ENCODE measurements around the gene ACTN4. TPM values are rescaled to one million over a fixed set of nuclear protein-coding genes. Genes with fewer than 3 reads are reported as not detected.

Gene ACTN4
- total RNA-seq, 2 donors from 2014 or later, result 201 to 205 TPM

DNA sequence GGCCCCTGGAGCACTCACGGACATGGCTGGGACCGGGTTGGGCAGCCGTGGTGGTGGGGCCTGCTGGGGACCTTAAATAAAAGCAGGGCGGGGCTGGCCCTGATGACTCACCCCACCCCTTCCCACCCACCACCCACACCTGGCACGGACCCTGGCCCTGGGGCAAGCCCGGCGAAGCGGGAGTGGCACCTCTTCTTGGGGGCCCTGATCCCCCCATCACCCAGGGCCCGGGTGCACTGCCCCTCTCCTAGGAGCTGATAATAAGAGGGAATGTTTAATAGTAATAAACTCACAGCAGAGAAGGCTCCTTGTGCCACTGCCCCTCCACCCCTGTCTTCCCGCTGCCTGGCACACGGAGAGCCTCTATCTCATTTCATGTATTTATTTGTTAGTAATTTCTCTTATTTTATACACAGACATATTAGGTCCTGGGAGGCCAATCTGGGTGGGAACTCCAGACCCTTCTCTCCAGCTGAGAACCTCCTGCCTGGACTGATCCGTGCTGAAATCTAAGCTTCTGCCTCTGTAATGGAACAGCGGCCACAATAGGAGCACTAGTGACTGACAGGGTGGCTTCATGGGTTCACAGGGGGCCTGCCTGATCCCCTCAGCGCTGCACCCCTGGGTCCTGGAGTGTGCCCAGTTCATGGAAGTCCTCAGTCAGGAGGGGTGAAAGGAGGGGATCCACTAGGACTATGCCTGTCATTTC is 126.2 kb downstream of the ACTN4 start, which contains the start of gene LGALS7:
TSS of gene LGALS7 (minus strand) at position 49 of the 709 bp plus-strand sequence. CDS start at position 24, 25 bp downstream.
- no peak for ATAC-seq
- Mint-ChIP-seq H3K4me1 (peaks cover 6% of the 10 kb centered on the region), H3K36me3 (ENCODE audit: low read depth) (no peaks in the 10 kb centered on the region), H3K27ac (no peak within 1 kb of the TSS), H3K4me3 (no peak within 1 kb of the TSS), H3K27me3 (peaks cover 2% of the 10 kb centered on the region)
- no peaks in the 10 kb centered on the region for H3K9me3 ChIP-seq (ENCODE audit: control insufficient read depth, low read length, poor library complexity, severe bottlenecking)
- no peak for DNase-seq

DNA sequence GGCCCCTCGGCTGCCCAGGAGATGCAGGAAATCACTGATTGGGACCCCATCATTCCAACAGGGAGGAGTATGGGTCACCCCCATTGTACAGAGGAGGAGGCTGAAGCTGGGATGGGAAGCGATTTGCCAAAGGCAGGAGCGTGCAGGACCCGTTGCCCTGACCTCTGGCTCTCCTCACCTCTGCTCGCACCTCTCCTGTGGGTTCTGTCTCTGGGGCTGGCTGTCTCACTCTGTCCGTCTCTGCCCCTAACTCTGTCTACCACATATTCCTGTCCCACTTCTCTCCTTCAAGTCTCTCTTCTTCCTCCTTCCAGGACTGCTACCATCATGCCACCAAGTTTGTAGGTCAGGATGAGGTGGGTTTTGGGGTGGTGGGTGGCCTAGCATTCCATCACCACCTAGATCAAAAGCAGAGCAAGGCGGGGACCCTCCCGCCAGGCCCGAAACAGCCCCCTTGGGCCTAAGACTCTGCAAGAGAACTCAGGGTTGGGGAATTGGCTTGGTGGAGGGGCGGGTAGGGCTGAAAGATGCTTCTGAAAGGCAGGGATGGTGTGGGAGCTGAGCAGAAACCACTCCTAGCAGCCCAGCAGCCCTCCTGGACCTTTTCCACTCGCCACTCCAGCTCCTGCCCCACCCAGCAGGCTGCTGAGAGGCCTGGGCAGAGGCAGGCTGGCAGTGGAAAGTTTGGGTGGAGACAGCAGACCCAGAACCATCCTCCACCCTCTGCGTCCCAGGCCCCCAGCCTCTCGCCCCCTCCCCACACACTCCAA is 126.9 kb downstream of the ACTN4 start:
- H3K9me3 ChIP-seq (ENCODE audit: control insufficient read depth, low read length, poor library complexity, severe bottlenecking), result no peaks in the 10 kb centered on the region
- no peak overlapping the region for H3K27ac Mint-ChIP-seq
- ATAC-seq (no peak), DNase-seq (no peak)
- H3K27me3 Mint-ChIP-seq, result peaks cover 5% of the 10 kb centered on the region
- peaks cover 3% of the 10 kb centered on the region for H3K4me1 Mint-ChIP-seq
- H3K4me3 Mint-ChIP-seq, result no peak overlapping the region
- no peaks in the 10 kb centered on the region for H3K36me3 Mint-ChIP-seq (ENCODE audit: low read depth)

DNA sequence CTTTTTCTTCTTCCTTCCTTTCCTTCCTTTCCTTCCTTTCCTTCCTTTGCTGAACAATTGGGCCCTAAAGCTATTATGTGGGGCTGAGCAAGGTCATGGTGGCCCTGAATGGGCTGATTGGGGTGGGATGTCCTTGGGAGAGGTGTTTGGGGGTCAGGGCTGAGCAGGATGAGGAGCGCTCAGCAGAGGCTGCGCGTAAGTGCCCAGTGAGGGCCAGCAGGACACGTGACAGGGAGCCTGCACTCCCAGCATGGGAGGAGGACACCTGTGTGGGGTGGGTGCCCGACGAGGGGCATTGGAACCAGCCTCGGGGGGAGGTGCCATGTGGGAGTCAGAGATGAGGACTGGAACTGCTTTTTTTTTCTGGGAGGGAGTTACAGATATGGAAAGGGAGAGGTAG is 131.3 kb downstream of the ACTN4 start:
- no peak for DNase-seq
- Mint-ChIP-seq H3K36me3 (ENCODE audit: low read depth) (no peaks in the 10 kb centered on the region), H3K4me1 (no peaks in the 10 kb centered on the region), H3K27ac (no peak overlapping the region), H3K27me3 (peaks cover 5% of the 10 kb centered on the region), H3K4me3 (no peak overlapping the region)
- no peaks in the 10 kb centered on the region for H3K9me3 ChIP-seq (ENCODE audit: control insufficient read depth, low read length, poor library complexity, severe bottlenecking)
- ATAC-seq, result no peak

DNA sequence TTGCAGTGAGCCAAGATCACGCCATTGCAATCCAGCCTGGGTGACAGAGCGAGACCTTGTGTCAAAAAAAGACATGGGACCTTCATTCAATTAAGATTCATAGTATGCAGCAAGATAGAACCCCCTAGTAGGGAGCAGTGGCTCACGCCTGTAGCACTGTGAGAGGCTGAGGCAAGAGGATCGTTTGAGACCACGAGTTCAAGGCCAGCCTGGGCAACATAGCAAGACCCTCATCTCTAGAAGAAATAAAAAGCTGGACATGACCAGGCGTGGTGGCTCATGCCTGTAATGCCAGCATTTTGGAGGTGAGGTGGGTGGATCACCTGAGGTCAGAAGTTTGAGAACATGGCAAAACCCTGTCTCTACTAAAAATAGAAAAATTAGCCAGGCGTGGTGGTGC is 133.0 kb downstream of the ACTN4 start:
- ATAC-seq (no peak), DNase-seq (no peak)
- Mint-ChIP-seq H3K27ac (no peak overlapping the region), H3K4me1 (no peaks in the 10 kb centered on the region), H3K4me3 (no peak overlapping the region), H3K27me3 (peaks cover 5% of the 10 kb centered on the region), H3K36me3 (ENCODE audit: low read depth) (no peaks in the 10 kb centered on the region)
- H3K9me3 ChIP-seq (ENCODE audit: control insufficient read depth, low read length, poor library complexity, severe bottlenecking), result no peaks in the 10 kb centered on the region

DNA sequence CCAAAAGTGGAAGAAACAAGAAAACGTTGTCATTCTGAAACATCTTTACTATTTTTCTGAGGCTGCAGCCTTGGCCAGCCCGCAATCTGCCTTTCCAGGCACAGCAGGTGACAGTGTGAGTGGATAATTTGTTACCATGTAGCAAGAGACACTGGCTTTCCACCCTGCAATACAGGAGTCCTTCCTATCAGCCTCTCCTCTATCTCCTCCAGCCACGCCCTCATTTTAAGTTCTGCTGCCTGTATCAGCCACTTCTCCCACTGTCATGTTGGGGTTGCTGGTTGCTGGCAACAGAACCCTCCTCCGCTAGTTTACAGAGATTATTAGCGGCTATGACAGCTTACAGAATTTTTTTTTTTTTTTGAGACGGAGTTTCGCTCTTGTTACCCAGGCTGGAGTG is 133.6 kb downstream of the ACTN4 start:
- no peak overlapping the region for H3K4me3 Mint-ChIP-seq
- no peaks in the 10 kb centered on the region for H3K36me3 Mint-ChIP-seq (ENCODE audit: low read depth)
- peaks cover 5% of the 10 kb centered on the region for H3K27me3 Mint-ChIP-seq
- no peaks in the 10 kb centered on the region for H3K9me3 ChIP-seq (ENCODE audit: control insufficient read depth, low read length, poor library complexity, severe bottlenecking)
- H3K4me1 Mint-ChIP-seq, result no peaks in the 10 kb centered on the region
- no peak for ATAC-seq
- H3K27ac Mint-ChIP-seq, result no peak overlapping the region
- DNase-seq, result no peak

Other genes with a start within 250 kb of the ACTN4 start
- 10 to 100 TPM; 29.2 to 31.9 TPM for gene FAM98C, start 244.6 kb upstream of the ACTN4 start, total RNA-seq
- 1 to 10 TPM; 1.6 to 2.8 TPM for gene RASGRP4, start 221.4 kb upstream of the ACTN4 start, total RNA-seq
- 1 to 10 TPM; 1.3 to 3.1 TPM for gene RYR1, start 214.0 kb upstream of the ACTN4 start, total RNA-seq
- gene MAP4K1, start 29.7 kb upstream of the ACTN4 start, total RNA-seq, result 100 to 1,000 TPM; 298 to 351 TPM
- 100 to 1,000 TPM; 282 to 320 TPM for gene EIF3K, start 28.5 kb upstream of the ACTN4 start, total RNA-seq
- 1 to 10 TPM; 6.8 to 9.0 TPM for gene CAPN12, start 96.8 kb downstream of the ACTN4 start, total RNA-seq
- gene LGALS7, start 125.9 kb downstream of the ACTN4 start, total RNA-seq, result not detected
- not detected for gene LGALS7B, start 141.6 kb downstream of the ACTN4 start, total RNA-seq
- 1 to 10 TPM; 1.7 to 2.4 TPM for gene LGALS4, start 165.3 kb downstream of the ACTN4 start, total RNA-seq
- gene ECH1, start 184.1 kb downstream of the ACTN4 start, total RNA-seq, result 10 to 100 TPM; 75.5 to 95.8 TPM
- gene HNRNPL, start 202.3 kb downstream of the ACTN4 start, total RNA-seq, result 100 to 1,000 TPM; 477 to 480 TPM
- 10 to 100 TPM; 46.0 to 50.6 TPM for gene RINL, start 230.6 kb downstream of the ACTN4 start, total RNA-seq